ENCODE measurements around the gene DOK5.

The DOK5 gene

GRCh38 chr20:54668271-54669039 is 193.1 kb downstream of the DOK5 start:
- peak; percentile 56 for DNase-seq (ENCODE audit: low read depth)
- no peak overlapping the region for H3K4me3 ChIP-seq (ENCODE audit: low read depth, low read length)
- peak; percentile 68 for TF ChIP-seq CTCF (IDR thresholded peaks at IDR 0.05; ENCODE audit: insufficient read depth, low read depth, low read length, missing control alignments)

- no peak for DNase-seq (ENCODE audit: low read depth)
- no peak for TF ChIP-seq CTCF (IDR thresholded peaks at IDR 0.05; ENCODE audit: insufficient read depth, low read depth, low read length, missing control alignments)
- H3K4me3 ChIP-seq (ENCODE audit: low read depth, low read length) = no peak overlapping the region
Measured at GRCh38 chr20:54669040-54669363, 193.6 kb downstream of the DOK5 start.

- H3K4me3 ChIP-seq (ENCODE audit: low read depth, low read length) = no peak overlapping the region
- DNase-seq (ENCODE audit: low read depth) = no peak
- no peak for TF ChIP-seq CTCF (IDR thresholded peaks at IDR 0.05; ENCODE audit: insufficient read depth, low read depth, low read length, missing control alignments)
Measured at GRCh38 chr20:54678253-54678652, 202.9 kb downstream of the DOK5 start.

GRCh38 chr20:54680439-54680838 is 205.0 kb downstream of the DOK5 start:
- no peak overlapping the region for H3K4me3 ChIP-seq (ENCODE audit: low read depth, low read length)
- TF ChIP-seq CTCF (IDR thresholded peaks at IDR 0.05; ENCODE audit: insufficient read depth, low read depth, low read length, missing control alignments) = no peak
- DNase-seq (ENCODE audit: low read depth) = no peak

- peak; percentile 42 for DNase-seq (ENCODE audit: low read depth)
- peak; percentile 46 for TF ChIP-seq CTCF (IDR thresholded peaks at IDR 0.05; ENCODE audit: insufficient read depth, low read depth, low read length, missing control alignments)
- H3K4me3 ChIP-seq (ENCODE audit: low read depth, low read length) = no peak overlapping the region
Measured at GRCh38 chr20:54680872-54681619, 205.7 kb downstream of the DOK5 start.

- H3K4me3 ChIP-seq (ENCODE audit: low read depth, low read length) = no peak overlapping the region
- no peak for DNase-seq (ENCODE audit: low read depth)
- TF ChIP-seq CTCF (IDR thresholded peaks at IDR 0.05; ENCODE audit: insufficient read depth, low read depth, low read length, missing control alignments) = no peak
Measured at GRCh38 chr20:54681869-54682268, 206.5 kb downstream of the DOK5 start.
